ENCODE data around the gene ELMO1.

The ELMO1 gene

DNA sequence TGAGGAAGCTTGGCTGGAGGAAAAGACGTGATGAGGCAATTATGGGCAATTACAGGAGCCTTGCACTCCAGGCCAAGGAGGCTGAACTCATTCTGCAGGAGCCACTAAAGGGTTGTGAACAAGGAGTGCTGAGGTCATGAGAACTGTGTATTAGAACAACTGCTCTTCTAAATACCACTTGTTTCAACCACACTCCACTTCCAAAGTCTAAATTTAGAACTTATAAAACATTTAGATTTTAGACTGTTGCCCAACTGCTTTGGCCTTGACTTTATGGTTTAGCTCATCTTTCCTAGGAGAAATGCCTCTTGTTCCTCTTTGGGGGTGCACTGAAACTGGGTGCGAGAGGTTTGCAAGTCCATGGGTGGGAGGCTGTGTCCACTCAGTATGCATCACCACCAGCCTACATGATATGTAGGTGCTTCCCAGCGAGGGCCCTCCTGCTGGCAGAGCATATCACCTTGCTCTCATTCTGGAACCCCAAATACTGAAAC, 524.7 kb downstream of the ELMO1 start:
- WGBS (ENCODE audit: insufficient coverage) = 100% methylated on average over 2 of the region's 3 CpGs
- Histone ChIP-seq H3K4me1 (ENCODE audit: control extremely low read depth in 1 of 4, control insufficient read depth in 4 of 4, insufficient read depth in 4 of 4, low read length in 3 of 4) (peaks cover 0 to 6% (median 0%) of the 10 kb centered on the region in 4 experiments), H3K9me3 (ENCODE audit: control extremely low read depth in 1 of 5, control insufficient read depth in 4 of 5, insufficient read depth in 2 of 5, low read depth in 1 of 5, low read length in 4 of 5) (peaks cover 0 to 5% (median 2%) of the 10 kb centered on the region in 5 experiments), H3K4me3 (ENCODE audit: control insufficient read depth in 1 of 7, extremely low read depth in 1 of 7, insufficient read depth in 4 of 7, low read depth in 2 of 7, low read length in 6 of 7) (no peak overlapping the region), H3K27me3 (replicated peaks in 2 of 5; ENCODE audit: control insufficient read depth in 4 of 5, insufficient read depth in 5 of 5, low read length in 4 of 5) (no peaks in the 10 kb centered on the region), H3K36me3 (ENCODE audit: control insufficient read depth in 4 of 4, insufficient read depth in 4 of 4, low read length in 3 of 4) (peaks cover 9 to 18% (median 15%) of the 10 kb centered on the region in 4 experiments), H3K27ac (ENCODE audit: insufficient read depth in 1 of 2, low read depth in 1 of 2, low read length in 2 of 2, poor library complexity in 1 of 2, severe bottlenecking in 2 of 2) (no peak overlapping the region)
- CTCF ChIA-PET = no interaction called here
- POLR2A ChIA-PET = no interaction called here
- DNase-seq = no peak

DNA sequence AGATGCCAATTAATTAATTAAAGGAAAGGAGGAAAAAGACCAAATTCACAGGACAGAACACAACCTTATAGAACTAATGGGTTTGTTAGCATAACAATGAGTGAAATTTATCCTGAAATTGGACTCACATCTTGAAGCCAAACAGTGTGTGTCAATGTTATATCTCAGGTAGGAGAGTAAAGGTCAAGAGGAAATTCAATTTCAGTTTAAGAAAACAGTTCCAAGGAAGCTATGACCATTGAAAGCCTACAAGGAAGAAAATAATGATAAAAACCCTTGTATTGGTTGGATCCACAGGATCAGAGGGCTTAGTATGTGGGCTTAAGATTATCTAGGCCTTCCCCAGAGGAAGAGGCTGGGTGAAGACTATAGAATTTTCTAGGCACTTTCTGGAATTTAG, 525.5 kb downstream of the ELMO1 start:
- ChIA-PET CTCF (interaction anchor here (0.8 to 1.4 kb wide), 2 partner anchors 49 to 148 kb away, joined by 3 read pairs; no protein-coding TSS in a partner anchor), POLR2A (no interaction called here)
- peaks cover 0 to 5% (median 2%) of the 10 kb centered on the region in 5 experiments for H3K9me3 ChIP-seq (ENCODE audit: control extremely low read depth in 1 of 5, control insufficient read depth in 4 of 5, insufficient read depth in 2 of 5, low read depth in 1 of 5, low read length in 4 of 5)
- H3K36me3 ChIP-seq (ENCODE audit: control insufficient read depth in 4 of 4, insufficient read depth in 4 of 4, low read length in 3 of 4) = peaks cover 5 to 18% (median 15%) of the 10 kb centered on the region in 4 experiments
- H3K4me3 ChIP-seq (ENCODE audit: control insufficient read depth in 1 of 7, extremely low read depth in 1 of 7, insufficient read depth in 4 of 7, low read depth in 2 of 7, low read length in 6 of 7) = no peak overlapping the region
- H3K4me1 ChIP-seq (ENCODE audit: control extremely low read depth in 1 of 4, control insufficient read depth in 4 of 4, insufficient read depth in 4 of 4, low read length in 3 of 4) = peaks cover 0 to 6% (median 0%) of the 10 kb centered on the region in 4 experiments
- H3K27ac ChIP-seq (ENCODE audit: insufficient read depth in 1 of 2, low read depth in 1 of 2, low read length in 2 of 2, poor library complexity in 1 of 2, severe bottlenecking in 2 of 2) = no peak overlapping the region
- no peaks in the 10 kb centered on the region for H3K27me3 ChIP-seq (replicated peaks in 2 of 5; ENCODE audit: control insufficient read depth in 4 of 5, insufficient read depth in 5 of 5, low read length in 4 of 5)
- DNase-seq = no peak

DNA sequence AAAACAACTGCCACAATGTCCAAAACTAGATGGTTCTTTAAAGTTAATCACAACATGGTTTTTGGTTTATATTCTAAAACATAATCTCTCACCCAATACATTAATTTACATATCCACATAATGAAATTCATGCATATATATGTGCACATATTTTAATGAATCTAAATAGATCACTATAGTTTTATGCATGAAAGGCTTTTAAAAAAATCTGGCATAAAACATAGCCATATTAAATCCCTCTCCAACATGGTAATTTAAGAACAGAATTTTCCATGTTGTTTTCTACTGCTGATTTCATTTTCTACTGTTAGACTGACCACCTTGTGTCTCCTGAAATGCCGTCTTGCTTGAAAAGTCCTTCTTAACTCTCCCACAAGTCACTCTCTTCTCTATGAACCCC, 528.2 kb downstream of the ELMO1 start:
- POLR2A ChIA-PET = no interaction called here

DNA sequence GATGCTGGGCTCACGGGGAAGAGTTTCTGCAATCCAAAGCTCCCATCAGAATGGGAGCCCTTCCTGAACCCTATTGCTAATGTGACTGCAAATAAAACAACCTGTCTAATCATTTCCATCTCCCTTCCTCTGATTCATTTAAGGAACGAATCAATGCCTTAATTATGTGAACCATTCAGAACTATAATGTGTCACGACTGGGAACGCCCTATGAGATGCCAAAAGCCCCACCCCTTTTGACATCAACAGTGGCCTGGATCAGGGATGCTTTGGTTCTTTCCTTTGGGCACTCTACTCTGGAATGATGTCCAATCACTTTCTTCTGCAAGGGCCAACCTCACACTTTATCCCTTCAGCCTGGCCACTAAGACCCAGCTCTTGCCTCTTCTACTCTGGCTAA, 528.9 kb downstream of the ELMO1 start:
- WGBS (ENCODE audit: insufficient coverage) = 96% methylated on average over 3 of the region's 4 CpGs
- ChIA-PET CTCF (no interaction called here), POLR2A (no interaction called here)

More for the DNA sequence above, 528.2 kb downstream of the ELMO1 start:
- 100% methylated on average over 1 of the region's 1 CpG for WGBS (ENCODE audit: insufficient coverage)
- Histone ChIP-seq H3K9me3 (ENCODE audit: control extremely low read depth in 1 of 5, control insufficient read depth in 4 of 5, insufficient read depth in 2 of 5, low read depth in 1 of 5, low read length in 4 of 5) (peaks cover 0 to 5% (median 2%) of the 10 kb centered on the region in 5 experiments), H3K27ac (ENCODE audit: insufficient read depth in 1 of 2, low read depth in 1 of 2, low read length in 2 of 2, poor library complexity in 1 of 2, severe bottlenecking in 2 of 2) (no peak overlapping the region), H3K27me3 (replicated peaks in 2 of 5; ENCODE audit: control insufficient read depth in 4 of 5, insufficient read depth in 5 of 5, low read length in 4 of 5) (no peaks in the 10 kb centered on the region), H3K4me3 (ENCODE audit: control insufficient read depth in 1 of 7, extremely low read depth in 1 of 7, insufficient read depth in 4 of 7, low read depth in 2 of 7, low read length in 6 of 7) (no peak overlapping the region), H3K4me1 (ENCODE audit: control extremely low read depth in 1 of 4, control insufficient read depth in 4 of 4, insufficient read depth in 4 of 4, low read length in 3 of 4) (peaks cover 0 to 6% (median 0%) of the 10 kb centered on the region in 4 experiments), H3K36me3 (ENCODE audit: control insufficient read depth in 4 of 4, insufficient read depth in 4 of 4, low read length in 3 of 4) (peaks cover 11 to 24% (median 18%) of the 10 kb centered on the region in 4 experiments)
- no peak for DNase-seq
- CTCF ChIA-PET = no interaction called here

DNA sequence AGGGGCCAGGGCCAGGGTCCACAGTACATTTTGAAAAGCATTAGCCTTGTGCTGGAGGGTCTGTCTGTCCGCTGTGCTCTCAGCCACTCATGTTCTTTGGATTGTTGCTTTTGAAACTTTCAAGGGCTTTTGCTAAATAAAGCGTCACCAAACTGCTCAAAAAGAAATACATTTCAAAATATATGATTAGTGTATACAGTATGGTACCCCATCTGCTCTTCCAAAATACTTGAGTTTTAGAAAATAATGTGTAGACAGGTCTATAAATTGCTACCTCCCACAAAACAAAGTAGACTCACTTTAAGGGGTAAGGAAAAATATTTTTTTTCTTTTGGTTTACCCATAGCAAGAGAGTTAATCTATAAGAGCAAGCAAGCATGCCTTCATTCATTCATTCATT, 530.1 kb downstream of the ELMO1 start:
- H3K9me3 ChIP-seq (ENCODE audit: control extremely low read depth in 1 of 5, control insufficient read depth in 4 of 5, insufficient read depth in 2 of 5, low read depth in 1 of 5, low read length in 4 of 5) = peaks cover 0 to 5% (median 2%) of the 10 kb centered on the region in 5 experiments
- no peaks in the 10 kb centered on the region for H3K4me1 ChIP-seq (ENCODE audit: control extremely low read depth in 1 of 4, control insufficient read depth in 4 of 4, insufficient read depth in 4 of 4, low read length in 3 of 4)
- no peak overlapping the region for H3K4me3 ChIP-seq (ENCODE audit: control insufficient read depth in 1 of 7, extremely low read depth in 1 of 7, insufficient read depth in 4 of 7, low read depth in 2 of 7, low read length in 6 of 7)
- CTCF ChIA-PET = no interaction called here
- DNase-seq = no peak
- H3K27ac ChIP-seq (ENCODE audit: insufficient read depth in 1 of 2, low read depth in 1 of 2, low read length in 2 of 2, poor library complexity in 1 of 2, severe bottlenecking in 2 of 2) = no peak overlapping the region
- WGBS (ENCODE audit: insufficient coverage) = no CpG with 5 or more reads among the region's 2 CpGs
- no peaks in the 10 kb centered on the region for H3K27me3 ChIP-seq (replicated peaks in 2 of 5; ENCODE audit: control insufficient read depth in 4 of 5, insufficient read depth in 5 of 5, low read length in 4 of 5)
- H3K36me3 ChIP-seq (ENCODE audit: control insufficient read depth in 4 of 4, insufficient read depth in 4 of 4, low read length in 3 of 4) = peaks cover 16 to 30% (median 21%) of the 10 kb centered on the region in 4 experiments
- POLR2A ChIA-PET = no interaction called here

More for the DNA sequence above, 528.9 kb downstream of the ELMO1 start:
- Histone ChIP-seq H3K4me3 (ENCODE audit: control insufficient read depth in 1 of 7, extremely low read depth in 1 of 7, insufficient read depth in 4 of 7, low read depth in 2 of 7, low read length in 6 of 7) (no peak overlapping the region), H3K36me3 (ENCODE audit: control insufficient read depth in 4 of 4, insufficient read depth in 4 of 4, low read length in 3 of 4) (peaks cover 16 to 27% (median 21%) of the 10 kb centered on the region in 4 experiments), H3K9me3 (ENCODE audit: control extremely low read depth in 1 of 5, control insufficient read depth in 4 of 5, insufficient read depth in 2 of 5, low read depth in 1 of 5, low read length in 4 of 5) (peaks cover 0 to 5% (median 2%) of the 10 kb centered on the region in 5 experiments), H3K27ac (ENCODE audit: insufficient read depth in 1 of 2, low read depth in 1 of 2, low read length in 2 of 2, poor library complexity in 1 of 2, severe bottlenecking in 2 of 2) (no peak overlapping the region), H3K27me3 (replicated peaks in 2 of 5; ENCODE audit: control insufficient read depth in 4 of 5, insufficient read depth in 5 of 5, low read length in 4 of 5) (no peaks in the 10 kb centered on the region), H3K4me1 (ENCODE audit: control extremely low read depth in 1 of 4, control insufficient read depth in 4 of 4, insufficient read depth in 4 of 4, low read length in 3 of 4) (peaks cover 0 to 6% (median 0%) of the 10 kb centered on the region in 4 experiments)
- no peak for DNase-seq

DNA sequence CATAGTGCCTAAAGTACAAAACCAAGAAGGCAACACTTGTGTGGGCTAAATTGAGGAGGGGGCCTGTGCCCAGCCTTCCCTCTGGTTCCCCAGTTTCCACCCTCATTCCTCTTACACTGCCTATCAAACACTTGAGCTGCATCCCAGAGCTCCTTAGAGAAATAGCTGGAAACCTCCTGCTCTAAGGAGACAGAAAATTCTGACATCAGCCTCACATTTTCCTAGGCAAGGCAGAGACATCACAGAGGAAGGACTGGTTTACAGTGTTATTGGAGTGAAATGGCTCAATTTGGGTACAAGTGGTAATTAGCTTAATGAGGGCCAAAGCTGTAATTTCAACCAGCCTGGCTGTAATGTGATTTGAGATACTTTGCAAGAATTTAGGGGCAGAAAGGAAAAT, 532.0 kb downstream of the ELMO1 start:
- Histone ChIP-seq H3K27me3 (replicated peaks in 2 of 5; ENCODE audit: control insufficient read depth in 4 of 5, insufficient read depth in 5 of 5, low read length in 4 of 5) (no peaks in the 10 kb centered on the region), H3K27ac (ENCODE audit: insufficient read depth in 1 of 2, low read depth in 1 of 2, low read length in 2 of 2, poor library complexity in 1 of 2, severe bottlenecking in 2 of 2) (no peak overlapping the region), H3K9me3 (ENCODE audit: control extremely low read depth in 1 of 5, control insufficient read depth in 4 of 5, insufficient read depth in 2 of 5, low read depth in 1 of 5, low read length in 4 of 5) (peaks cover 0 to 5% (median 2%) of the 10 kb centered on the region in 5 experiments), H3K36me3 (ENCODE audit: control insufficient read depth in 4 of 4, insufficient read depth in 4 of 4, low read length in 3 of 4) (peaks cover 16 to 27% (median 22%) of the 10 kb centered on the region in 4 experiments), H3K4me1 (ENCODE audit: control extremely low read depth in 1 of 4, control insufficient read depth in 4 of 4, insufficient read depth in 4 of 4, low read length in 3 of 4) (no peaks in the 10 kb centered on the region), H3K4me3 (ENCODE audit: control insufficient read depth in 1 of 7, extremely low read depth in 1 of 7, insufficient read depth in 4 of 7, low read depth in 2 of 7, low read length in 6 of 7) (no peak overlapping the region)
- ChIA-PET POLR2A (no interaction called here), CTCF (interaction anchor here (0.7 kb wide), 1 partner anchor 13 kb away, joined by 3 read pairs; no protein-coding TSS in a partner anchor)
- DNase-seq = no peak

DNA sequence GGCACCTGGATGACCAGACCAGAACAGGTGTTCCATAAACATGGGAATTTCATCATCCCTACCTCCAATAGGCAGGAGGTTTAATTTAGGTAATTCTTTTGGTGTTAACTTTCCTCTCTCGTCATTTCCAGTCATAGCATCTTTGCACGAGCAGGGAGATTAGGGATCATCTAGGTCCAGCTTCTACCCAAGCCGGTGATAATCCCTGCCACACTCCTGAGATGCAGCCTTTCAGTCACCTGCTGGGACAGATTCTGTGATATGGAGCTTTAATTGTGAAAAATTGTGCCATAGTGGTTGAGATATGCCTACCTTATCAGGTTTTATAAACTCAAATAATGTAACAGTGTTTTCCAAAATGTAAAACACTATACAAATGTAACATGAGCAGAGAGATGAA, 532.5 kb downstream of the ELMO1 start:
- Histone ChIP-seq H3K27me3 (replicated peaks in 2 of 5; ENCODE audit: control insufficient read depth in 4 of 5, insufficient read depth in 5 of 5, low read length in 4 of 5) (no peaks in the 10 kb centered on the region), H3K27ac (ENCODE audit: insufficient read depth in 1 of 2, low read depth in 1 of 2, low read length in 2 of 2, poor library complexity in 1 of 2, severe bottlenecking in 2 of 2) (no peak overlapping the region), H3K4me3 (ENCODE audit: control insufficient read depth in 1 of 7, extremely low read depth in 1 of 7, insufficient read depth in 4 of 7, low read depth in 2 of 7, low read length in 6 of 7) (no peak overlapping the region), H3K9me3 (ENCODE audit: control extremely low read depth in 1 of 5, control insufficient read depth in 4 of 5, insufficient read depth in 2 of 5, low read depth in 1 of 5, low read length in 4 of 5) (peaks cover 0 to 2% (median 0%) of the 10 kb centered on the region in 5 experiments), H3K36me3 (ENCODE audit: control insufficient read depth in 4 of 4, insufficient read depth in 4 of 4, low read length in 3 of 4) (peaks cover 15 to 27% (median 19%) of the 10 kb centered on the region in 4 experiments), H3K4me1 (ENCODE audit: control extremely low read depth in 1 of 4, control insufficient read depth in 4 of 4, insufficient read depth in 4 of 4, low read length in 3 of 4) (no peaks in the 10 kb centered on the region)
- ChIA-PET CTCF (no interaction called here), POLR2A (interaction anchor here (0.6 kb wide), 1 partner anchor 456 kb away, joined by 3 read pairs; no protein-coding TSS in a partner anchor)
- no peak for DNase-seq
- no CpG with 5 or more reads among the region's 3 CpGs for WGBS (ENCODE audit: insufficient coverage)
